ENCODE data around the gene LYST. TPM values are rescaled to one million over a fixed set of nuclear protein-coding genes. Genes with fewer than 3 reads are reported as not detected.

LYST gene
- total RNA-seq, 1 experiment from 2014 or later, result 4.8 TPM

- no TSS peak for BruUV-seq (replicated peaks)
- H3K9me3 ChIP-seq (ENCODE audit: low read length), result no peaks in the 10 kb centered on the region
- no peaks in the 10 kb centered on the region for H3K9me2 ChIP-seq (replicated peaks; ENCODE audit: low read length)
- no peaks in the 10 kb centered on the region for H3K36me3 ChIP-seq (ENCODE audit: low read depth, low read length)
- DNase-seq (no peak), ATAC-seq (no peak)
- no peak overlapping the region for H3K9ac ChIP-seq (ENCODE audit: low read length)
- H3K79me2 ChIP-seq (ENCODE audit: low read length), result no peaks in the 10 kb centered on the region
- no peak overlapping the region for H3K4me3 ChIP-seq (ENCODE audit: low read length)
- POLR2A ChIA-PET (ENCODE audit: unreplicated experiment), result no interaction called here
- H3K4me2 ChIP-seq (ENCODE audit: low read length), result no peak overlapping the region
- H3F3A ChIP-seq (ENCODE audit: low read length, unreplicated experiment), result no peaks in the 10 kb centered on the region
- H3K4me1 ChIP-seq (ENCODE audit: insufficient read depth, low read length), result peaks cover 13% of the 10 kb centered on the region
- TF ChIP-seq EZH2phosphoT487 (IDR thresholded peaks at IDR 0.05; ENCODE audit: borderline replicate concordance, low read length) (no peak), CTCF (conservative IDR thresholded peaks at IDR 0.05; ENCODE audit: low read depth, low read length) (no peak), EZH2 (IDR thresholded peaks at IDR 0.05; ENCODE audit: low read length, unreplicated experiment) (no peak)
- no peaks in the 10 kb centered on the region for H3K27me3 ChIP-seq (ENCODE audit: low read length)
- no peak overlapping the region for H2AFZ ChIP-seq (ENCODE audit: low read length)
- intact Hi-C loops (cut with micrococcal nuclease), result no loop called here
- no peaks in the 10 kb centered on the region for H4K20me1 ChIP-seq (ENCODE audit: low read length)
- H3K27ac ChIP-seq (ENCODE audit: low read length), result no peak overlapping the region
- CTCF ChIA-PET, result no interaction called here
Observed at GRCh38 chr1:235742914-235743599, 123.6 kb downstream of the LYST start.

GRCh38 chr1:235741294-235741693 lies 125.4 kb downstream of the LYST start:
- H3K79me2 ChIP-seq (ENCODE audit: low read length), result no peaks in the 10 kb centered on the region
- no peaks in the 10 kb centered on the region for H3K36me3 ChIP-seq (ENCODE audit: low read depth, low read length)
- POLR2A ChIA-PET (ENCODE audit: unreplicated experiment), result interaction anchor here (0.5 kb wide), 1 partner anchor 1263 kb away, joined by 10 read pairs; no protein-coding TSS in a partner anchor
- H3K4me2 ChIP-seq (ENCODE audit: low read length), result no peak overlapping the region
- H3K9me3 ChIP-seq (ENCODE audit: low read length), result no peaks in the 10 kb centered on the region
- H3F3A ChIP-seq (ENCODE audit: low read length, unreplicated experiment), result no peaks in the 10 kb centered on the region
- no peak overlapping the region for H2AFZ ChIP-seq (ENCODE audit: low read length)
- DNase-seq, result peak; percentile 7
- no TSS peak for BruUV-seq (replicated peaks)
- H4K20me1 ChIP-seq (ENCODE audit: low read length), result no peaks in the 10 kb centered on the region
- no peaks in the 10 kb centered on the region for H3K27me3 ChIP-seq (ENCODE audit: low read length)
- H3K4me1 ChIP-seq (ENCODE audit: insufficient read depth, low read length), result peaks cover 13% of the 10 kb centered on the region
- intact Hi-C loops (cut with micrococcal nuclease), result no loop called here
- H3K4me3 ChIP-seq (ENCODE audit: low read length), result no peak overlapping the region
- no peak overlapping the region for H3K27ac ChIP-seq (ENCODE audit: low read length)
- CTCF ChIA-PET, result no interaction called here
- TF ChIP-seq CTCF (conservative IDR thresholded peaks at IDR 0.05; ENCODE audit: low read depth, low read length) (no peak), EZH2phosphoT487 (IDR thresholded peaks at IDR 0.05; ENCODE audit: borderline replicate concordance, low read length) (no peak), EZH2 (IDR thresholded peaks at IDR 0.05; ENCODE audit: low read length, unreplicated experiment) (no peak)
- H3K9me2 ChIP-seq (replicated peaks; ENCODE audit: low read length), result no peaks in the 10 kb centered on the region
- H3K9ac ChIP-seq (ENCODE audit: low read length), result no peak overlapping the region
- ATAC-seq, result no peak

GRCh38 chr1:235739631-235740030 lies 127.1 kb downstream of the LYST start:
- POLR2A ChIA-PET (ENCODE audit: unreplicated experiment), result interaction anchor here (0.6 kb wide), 1 partner anchor 10 kb away, joined by 11 read pairs; no protein-coding TSS in a partner anchor
- H3K27me3 ChIP-seq (ENCODE audit: low read length), result no peaks in the 10 kb centered on the region
- H2AFZ ChIP-seq (ENCODE audit: low read length), result no peak overlapping the region
- DNase-seq (no peak), ATAC-seq (no peak)
- H3K9me2 ChIP-seq (replicated peaks; ENCODE audit: low read length), result no peaks in the 10 kb centered on the region
- intact Hi-C loops (cut with micrococcal nuclease), result loop anchor here (1.0 kb wide), 1 partner anchor 31 kb away; no protein-coding TSS in a partner anchor
- TF ChIP-seq EZH2phosphoT487 (IDR thresholded peaks at IDR 0.05; ENCODE audit: borderline replicate concordance, low read length) (no peak), EZH2 (IDR thresholded peaks at IDR 0.05; ENCODE audit: low read length, unreplicated experiment) (no peak)
- H3K4me3 ChIP-seq (ENCODE audit: low read length), result no peak overlapping the region
- peaks cover 13% of the 10 kb centered on the region for H3K4me1 ChIP-seq (ENCODE audit: insufficient read depth, low read length)
- H3K79me2 ChIP-seq (ENCODE audit: low read length), result no peaks in the 10 kb centered on the region
- CTCF ChIA-PET, result interaction anchor here (0.6 kb wide), 1 partner anchor 207 kb away, joined by 3 read pairs; no protein-coding TSS in a partner anchor
- no peaks in the 10 kb centered on the region for H3K9me3 ChIP-seq (ENCODE audit: low read length)
- no peak overlapping the region for H3K9ac ChIP-seq (ENCODE audit: low read length)
- H3K4me2 ChIP-seq (ENCODE audit: low read length), result 0 out of 2 replicates have a peak overlapping the region, but pooled peaks have one; percentile 10
- H3F3A ChIP-seq (ENCODE audit: low read length, unreplicated experiment), result no peaks in the 10 kb centered on the region
- H3K36me3 ChIP-seq (ENCODE audit: low read depth, low read length), result no peaks in the 10 kb centered on the region
- H3K27ac ChIP-seq (ENCODE audit: low read length), result 0 out of 2 replicates have a peak overlapping the region, but pooled peaks have one; percentile 8
- no peaks in the 10 kb centered on the region for H4K20me1 ChIP-seq (ENCODE audit: low read length)
- BruUV-seq (replicated peaks), result no TSS peak
